Heart left ventricle (tissue), 13 donors: ENCODE measurements around the gene PPIB.

Source experiments
- CTCF ChIP-seq, 12 donors: fragments of 200-600 bp; sonication (generic) in 4 of 12; IDR thresholded peaks; one replicate each; pipeline versions ENCODE4 v1.5.0 to v1.8.0; 2018 to 2022; ENCODE audit warnings: antibody characterized with exemption in 12 of 12, mild to moderate bottlenecking in 5 of 12
- POLR2A ChIP-seq, 2 donors: fragments of 450-650 bp; IDR thresholded peaks; one replicate each; pipeline ENCODE4 v1.6.1; 2017; ENCODE audit warnings: antibody characterized with exemption in 2 of 2, mild to moderate bottlenecking in 2 of 2, moderate library complexity in 2 of 2
- donor health status: ischemic (EF 13 %, LVEDD 7.1; RV severe dilation, severe dysfunction).
- donor health status: DM: no; HTN: yes; CAD: no.
- donor health status: DM: no; HTN: no; CAD: no.
- donor health status: ischemic (EF 25% LVEDD 6.9; RV normal size, moderate dysfunction).
- donor health status: ischemic (EF 25% LVEDD 5.7; RV mildly dilated, moderate dysfunction).
- donor health status: ischemic (EF 35%, LVEDD 5.7; RV mildly dilated, moderate dysfunction).
- donor health status: nonischemic (EF 11% LVEDD 7.7; RV severe dilation, severe dysfunction).
- donor health status: DM: yes; HTN: yes; CAD: no.
- donor health status: PGD.
- donor health status: ischemic (EF 29% LVEDD 5.4; RV normal size, mild dysfunction).
- donor health status: nonischemic (EF 23%, LVEDD 6.1; RV moderate dilation, normal function).

GRCh38 chr15:64112904-64113303 lies 49.9 kb downstream of the PPIB start:
- TF ChIP-seq CTCF (IDR thresholded peaks at IDR 0.05) (no peak), POLR2A (IDR thresholded peaks at IDR 0.05) (no peak)
